H9 (cell line): ENCODE results near the gene BSPRY. TPM values are rescaled to one million over a fixed set of nuclear protein-coding genes. Genes with fewer than 3 reads are reported as not detected.

Experiments used
- DNase-seq: peaks from one replicate; pipeline ENCODE4 v3.0.0-alpha.2; 2017
- H2AFZ ChIP-seq: one replicate; pipeline ENCODE4 v1.6.1; 2013; ENCODE audit warnings: mild to moderate bottlenecking, low read length, control low read depth, moderate library complexity
- H2AK5ac ChIP-seq: 2 replicates; pipeline ENCODE4 v1.6.1; 2013; ENCODE audit warnings: low read length, control low read depth, mixed read lengths; ENCODE audit not compliant: insufficient read length
- H2BK120ac ChIP-seq: one replicate; pipeline ENCODE4 v1.6.1; 2013; ENCODE audit warnings: low read depth, mild to moderate bottlenecking, low read length, control low read depth, inconsistent platforms; ENCODE audit not compliant: poor library complexity, severe bottlenecking
- H2BK12ac ChIP-seq: 2 replicates; pipeline ENCODE4 v1.6.1; 2013; ENCODE audit warnings: low read length, control low read depth, mixed read lengths, low read depth; ENCODE audit not compliant: insufficient read length
- H2BK15ac ChIP-seq: 2 replicates; pipeline ENCODE4 v1.6.1; 2013; ENCODE audit warnings: low read depth, low read length, control low read depth
- H2BK20ac ChIP-seq: one replicate; pipeline ENCODE4 v1.6.1; 2013; ENCODE audit warnings: low read depth, mild to moderate bottlenecking, low read length, control low read depth, inconsistent platforms; ENCODE audit not compliant: poor library complexity, severe bottlenecking
- H2BK5ac ChIP-seq: 2 replicates; pipeline ENCODE4 v1.6.1; 2013; ENCODE audit warnings: low read length, control low read depth, mixed read lengths; ENCODE audit not compliant: insufficient read length
- H3K14ac ChIP-seq: 2 replicates; pipeline ENCODE4 v1.6.1; 2013; ENCODE audit warnings: low read length, control low read depth; ENCODE audit not compliant: insufficient read depth
- H3K18ac ChIP-seq: 2 replicates; pipeline ENCODE4 v1.6.1; 2013; ENCODE audit warnings: low read depth, mild to moderate bottlenecking, mixed read lengths, low read length, control low read depth; ENCODE audit not compliant: insufficient read length
- H3K23ac ChIP-seq: 2 replicates; pipeline ENCODE4 v1.6.1; 2013; ENCODE audit warnings: low read length, control low read depth, mixed read lengths, low read depth; ENCODE audit not compliant: insufficient read length
- H3K23me2 ChIP-seq: 2 replicates; pipeline ENCODE4 v1.6.1; 2013; ENCODE audit warnings: low read depth, mild to moderate bottlenecking, mixed read lengths, low read length, control low read depth; ENCODE audit not compliant: insufficient read length, poor library complexity, severe bottlenecking
- H3K27ac ChIP-seq: 2 replicates; pipeline ENCODE4 v1.5.1; 2013; ENCODE audit warnings: low read length, control low read depth, mixed read lengths, low read depth; ENCODE audit not compliant: insufficient read length
- H3K27me3 ChIP-seq: 2 replicates; pipeline ENCODE4 v1.6.1; 2013; ENCODE audit warnings: low read length, control low read depth, inconsistent platforms; ENCODE audit not compliant: insufficient read depth
- H3K4ac ChIP-seq: 2 replicates; pipeline ENCODE4 v1.6.1; 2013; ENCODE audit warnings: low read depth, mild to moderate bottlenecking, control low read depth, inconsistent platforms, low read length, moderate library complexity
- H3K4me1 ChIP-seq: 2 replicates; pipeline ENCODE4 v1.6.1; 2013; ENCODE audit warnings: low read length, control low read depth, inconsistent platforms; ENCODE audit not compliant: insufficient read depth
- H3K4me2 ChIP-seq: 2 replicates; pipeline ENCODE4 v1.6.1; 2013; ENCODE audit warnings: low read length, control low read depth, mixed read lengths; ENCODE audit not compliant: insufficient read length, insufficient read depth
- H3K56ac ChIP-seq: 2 replicates; pipeline ENCODE4 v1.6.1; 2013; ENCODE audit warnings: low read depth, mild to moderate bottlenecking, mixed read lengths, low read length, control low read depth; ENCODE audit not compliant: insufficient read length
- H3K79me1 ChIP-seq: 2 replicates; pipeline ENCODE4 v1.6.1; 2013; ENCODE audit warnings: low read depth, mild to moderate bottlenecking, moderate library complexity, low read length, control low read depth, inconsistent platforms; ENCODE audit not compliant: insufficient read depth, poor library complexity, severe bottlenecking
- H3K79me2 ChIP-seq: 2 replicates; pipeline ENCODE4 v1.6.1; 2013; ENCODE audit warnings: low read length, control low read depth, inconsistent platforms; ENCODE audit not compliant: insufficient read depth
- H3K9ac ChIP-seq: 2 replicates; pipeline ENCODE4 v1.6.1; 2013; ENCODE audit warnings: low read length, control low read depth, mixed read lengths; ENCODE audit not compliant: insufficient read length; ENCODE audit errors: extremely low read depth
- H3K9me3 ChIP-seq: one replicate; pipeline ENCODE4 v1.6.1; 2013; ENCODE audit warnings: low read depth, low read length, inconsistent platforms; ENCODE audit not compliant: control insufficient read depth
- H3T11ph ChIP-seq: one replicate; pipeline ENCODE4 v1.6.1; 2013; ENCODE audit warnings: mild to moderate bottlenecking, low read length, control low read depth, inconsistent platforms
- H4K20me1 ChIP-seq: one replicate; pipeline ENCODE4 v1.6.1; 2013; ENCODE audit not compliant: control insufficient read depth, insufficient read length, insufficient read depth
- H4K5ac ChIP-seq: 2 replicates; pipeline ENCODE4 v1.6.1; 2013; ENCODE audit warnings: low read depth, mild to moderate bottlenecking, mixed read lengths, low read length, control low read depth; ENCODE audit not compliant: insufficient read length
- H4K8ac ChIP-seq: replicated peaks from 2 replicates; pipeline ENCODE4 v1.6.1; 2013; ENCODE audit warnings: low read length, control low read depth, mixed read lengths, low read depth; ENCODE audit not compliant: insufficient read length
- H4K91ac ChIP-seq: 2 replicates; pipeline ENCODE4 v1.6.1; 2013; ENCODE audit warnings: low read depth, mild to moderate bottlenecking, moderate library complexity, mixed read lengths, low read length, control low read depth; ENCODE audit not compliant: insufficient read length
- H3K27ac Mint-ChIP-seq, 3 experiments: 2 replicates in 2 of 3; 3 replicates in 1 of 3; pipeline ENCODE4 v1.8.0; 2020 to 2021; ENCODE audit warnings: mixed read lengths in 3 of 3, mild to moderate bottlenecking in 1 of 3, moderate library complexity in 1 of 3
- H3K27me3 Mint-ChIP-seq: 2 replicates; pipeline ENCODE4 v1.8.0; 2021; ENCODE audit warnings: low read depth, mild to moderate bottlenecking, moderate library complexity, mixed read lengths
- H3K36me3 Mint-ChIP-seq, 3 experiments: 2 replicates in 2 of 3; 3 replicates in 1 of 3; pipeline ENCODE4 v1.8.0; 2020 to 2021; ENCODE audit warnings: low read depth in 3 of 3, mixed read lengths in 3 of 3; ENCODE audit not compliant: insufficient read depth in 1 of 3
- H3K4me1 Mint-ChIP-seq, 2 experiments: 2 replicates each; pipeline ENCODE4 v1.8.0; 2020; ENCODE audit warnings: mixed read lengths in 2 of 2
- H3K4me3 Mint-ChIP-seq, 2 experiments: 2 replicates in 1 of 2; 3 replicates in 1 of 2; pipeline ENCODE4 v1.8.0; 2020 to 2021; ENCODE audit warnings: mild to moderate bottlenecking in 2 of 2, mixed read lengths in 2 of 2, moderate library complexity in 1 of 2
- H3K9me3 Mint-ChIP-seq, 2 experiments: 2 replicates in 1 of 2; 3 replicates in 1 of 2; pipeline ENCODE4 v1.8.0; 2020; ENCODE audit warnings: mild to moderate bottlenecking in 2 of 2, mixed read lengths in 2 of 2, moderate library complexity in 1 of 2
- whole genome bisulfite sequencing: extraction: QIAGEN DNeasy Blood & Tissue Kit; methylation state at CpG from one replicate; pipeline ENCODE4 v1.1.7; 2013; ENCODE audit warnings: missing lambda C conversion rate, low lambda C conversion rate, mixed read lengths; ENCODE audit not compliant: insufficient read length; ENCODE audit errors: extremely low coverage; 5-methylcytosine and 5-hydroxymethylcytosine counted together
- total RNA-seq: library from RNA; stranded (reverse); gene quantifications from 2 replicates; pipeline ENCODE4 v1.2.1, GENCODE V29; 2021
- TF ChIP-seq, protein P1 (sequence below): fragments of 200-600 bp; sonication (generic); conservative IDR thresholded peaks from 3 replicates; pipeline ENCODE4 v1.8.0; 2021; ENCODE audit warnings: antibody characterized with exemption, mild to moderate bottlenecking

The BSPRY gene
- total RNA-seq, 1 experiment from 2014 or later, result 4.5 TPM

DNA sequence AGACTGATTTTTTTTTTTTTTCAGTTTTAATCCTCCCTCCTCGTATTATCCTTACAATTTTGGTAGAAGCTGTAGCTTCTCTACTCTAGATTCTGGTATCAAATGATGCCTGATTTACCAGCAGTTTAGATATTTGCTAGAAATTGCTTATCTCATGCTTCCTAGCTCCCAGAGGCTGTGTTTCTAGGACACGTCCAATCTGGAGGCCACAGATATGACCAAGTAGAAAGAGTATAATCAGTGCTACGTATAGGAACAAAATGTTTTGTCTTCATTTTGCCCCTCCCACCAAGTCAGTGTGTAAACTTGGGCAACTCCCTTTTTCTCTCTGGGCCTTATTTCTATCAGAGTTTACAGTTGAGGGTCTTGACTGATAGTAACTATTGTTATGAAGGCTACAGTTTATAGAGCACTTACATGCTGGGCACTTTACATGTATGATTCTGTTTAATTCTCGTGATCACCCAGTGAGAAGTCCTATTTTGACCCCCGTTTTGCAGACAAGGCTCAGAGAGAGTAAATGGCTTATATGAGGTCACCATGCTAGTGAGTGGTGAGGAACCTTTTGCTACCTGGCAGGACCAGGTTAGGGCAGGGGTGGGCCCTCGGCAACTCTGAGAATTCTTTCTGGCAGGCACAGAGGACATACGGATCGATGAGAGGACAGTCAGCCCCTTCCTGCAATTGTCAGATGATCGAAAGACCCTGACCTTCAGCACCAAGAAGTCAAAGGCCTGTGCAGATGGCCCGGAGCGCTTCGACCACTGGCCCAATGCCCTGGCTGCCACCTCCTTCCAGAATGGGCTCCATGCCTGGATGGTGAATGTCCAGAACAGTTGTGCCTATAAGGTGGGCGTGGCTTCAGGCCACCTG lies 19.9 kb downstream of the BSPRY start:
- no peak for DNase-seq
- no peak overlapping the region for H3K27ac Mint-ChIP-seq
- H2AFZ ChIP-seq, result no peak overlapping the region
- H3K23me2 ChIP-seq, result peaks cover 3% of the 10 kb centered on the region
- no peak overlapping the region for H2BK15ac ChIP-seq
- H2BK12ac ChIP-seq, result no peak overlapping the region
- no peaks in the 10 kb centered on the region for H3K4me1 ChIP-seq
- no peaks in the 10 kb centered on the region for H3K9me3 Mint-ChIP-seq
- H3K36me3 Mint-ChIP-seq, result peaks cover 0 to 20% (median 9%) of the 10 kb centered on the region in 3 experiments; a peak in 5 of 7 replicates
- no peak overlapping the region for H3K4me2 ChIP-seq
- H3K56ac ChIP-seq, result no peak overlapping the region
- H4K20me1 ChIP-seq, result no peaks in the 10 kb centered on the region
- no peaks in the 10 kb centered on the region for H3K79me2 ChIP-seq
- H3K27me3 Mint-ChIP-seq, result no peaks in the 10 kb centered on the region
- no peak overlapping the region for H2BK120ac ChIP-seq
- H3K79me1 ChIP-seq, result no peaks in the 10 kb centered on the region
- no peaks in the 10 kb centered on the region for H3K9me3 ChIP-seq
- no peak overlapping the region for H3K4me3 Mint-ChIP-seq
- H4K5ac ChIP-seq, result no peak overlapping the region
- no peaks in the 10 kb centered on the region for H3K27me3 ChIP-seq
- H2AK5ac ChIP-seq, result no peak overlapping the region
- no CpG with 5 or more reads among the region's 13 CpGs for WGBS
- no peak overlapping the region for H3K23ac ChIP-seq
- peaks cover 8 to 15% of the 10 kb centered on the region in 2 experiments for H3K4me1 Mint-ChIP-seq
- no peak overlapping the region for H3K27ac ChIP-seq
- H4K8ac ChIP-seq, result no peak overlapping the region
- H2BK20ac ChIP-seq, result no peak overlapping the region
- H3K9ac ChIP-seq, result no peak overlapping the region
- no peak overlapping the region for H3K4ac ChIP-seq
- no peak overlapping the region for H3T11ph ChIP-seq
- H3K18ac ChIP-seq, result no peak overlapping the region
- H3K14ac ChIP-seq, result no peak overlapping the region
- no peak overlapping the region for H2BK5ac ChIP-seq
- TF ChIP-seq, protein P1, sequence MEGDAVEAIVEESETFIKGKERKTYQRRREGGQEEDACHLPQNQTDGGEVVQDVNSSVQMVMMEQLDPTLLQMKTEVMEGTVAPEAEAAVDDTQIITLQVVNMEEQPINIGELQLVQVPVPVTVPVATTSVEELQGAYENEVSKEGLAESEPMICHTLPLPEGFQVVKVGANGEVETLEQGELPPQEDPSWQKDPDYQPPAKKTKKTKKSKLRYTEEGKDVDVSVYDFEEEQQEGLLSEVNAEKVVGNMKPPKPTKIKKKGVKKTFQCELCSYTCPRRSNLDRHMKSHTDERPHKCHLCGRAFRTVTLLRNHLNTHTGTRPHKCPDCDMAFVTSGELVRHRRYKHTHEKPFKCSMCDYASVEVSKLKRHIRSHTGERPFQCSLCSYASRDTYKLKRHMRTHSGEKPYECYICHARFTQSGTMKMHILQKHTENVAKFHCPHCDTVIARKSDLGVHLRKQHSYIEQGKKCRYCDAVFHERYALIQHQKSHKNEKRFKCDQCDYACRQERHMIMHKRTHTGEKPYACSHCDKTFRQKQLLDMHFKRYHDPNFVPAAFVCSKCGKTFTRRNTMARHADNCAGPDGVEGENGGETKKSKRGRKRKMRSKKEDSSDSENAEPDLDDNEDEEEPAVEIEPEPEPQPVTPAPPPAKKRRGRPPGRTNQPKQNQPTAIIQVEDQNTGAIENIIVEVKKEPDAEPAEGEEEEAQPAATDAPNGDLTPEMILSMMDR, result no peak
- H4K91ac ChIP-seq, result peak overlapping the region; percentile 26
